HepG2 (cell line): ENCODE measurements around the gene NRSN2. TPM values are rescaled to one million over a fixed set of nuclear protein-coding genes. Genes with fewer than 3 reads are reported as not detected.
A peak's percentile ranks its signal among the peaks of the same experiment; 100 is the strongest.

Experiments
- CREM ChIP-seq, 2 experiments: sonication (generic) in 1 of 2; formaldehyde crosslinking in 1 of 2; IDR thresholded peaks; 2 replicates each; pipeline versions ENCODE4 v1.4.0 to v1.6.1; 2016 to 2020; ENCODE audit warnings: antibody characterized with exemption in 1 of 2, mild to moderate bottlenecking in 1 of 2, missing genetic modification reagents in 1 of 2
- ERF ChIP-seq: IDR thresholded peaks from 2 replicates; pipeline ENCODE4 v1.6.1; 2018; ENCODE audit warnings: missing biosample characterization, missing genetic modification reagents
- GZF1 ChIP-seq: sonication (generic); formaldehyde crosslinking; IDR thresholded peaks from 2 replicates; pipeline ENCODE4 v1.5.1; 2020; ENCODE audit warnings: mild to moderate bottlenecking, missing genetic modification reagents
- HDAC1 ChIP-seq: sonication (generic); formaldehyde crosslinking; IDR thresholded peaks from 2 replicates; pipeline ENCODE4 v1.5.1; 2020; ENCODE audit warnings: mild to moderate bottlenecking, missing genetic modification reagents
- JUN ChIP-seq: sonication (generic); formaldehyde crosslinking; IDR thresholded peaks from 2 replicates; pipeline ENCODE4 v1.4.0; 2020; ENCODE audit warnings: mild to moderate bottlenecking, missing genetic modification reagents
- NR2F1 ChIP-seq, 2 experiments: fragments of 450-650 bp in 1 of 2; formaldehyde crosslinking in 1 of 2; IDR thresholded peaks; 2 replicates each; pipeline versions ENCODE4 v1.5.0 to v1.6.1; 2016 to 2020; ENCODE audit warnings: mild to moderate bottlenecking in 1 of 2, missing compliant biosample characterization in 1 of 2, missing genetic modification reagents in 1 of 2, moderate library complexity in 1 of 2
- RAD21 ChIP-seq: fragments of 450-650 bp; formaldehyde crosslinking; IDR thresholded peaks from 2 replicates; pipeline ENCODE4 v1.5.0; 2020; ENCODE audit warnings: mild to moderate bottlenecking
- SETDB1 ChIP-seq: sonication (generic); formaldehyde crosslinking; IDR thresholded peaks from 2 replicates; pipeline ENCODE4 v1.5.1; 2020; ENCODE audit warnings: missing genetic modification reagents, mild to moderate bottlenecking, borderline replicate concordance
- SMAD1 ChIP-seq: sonication (generic); formaldehyde crosslinking; IDR thresholded peaks from 2 replicates; pipeline ENCODE4 v1.4.0; 2020; ENCODE audit warnings: missing genetic modification reagents, low read depth, mild to moderate bottlenecking, borderline replicate concordance
- SRSF1 ChIP-seq: fragments of 200-400 bp; formaldehyde crosslinking; optimal IDR thresholded peaks from 2 replicates; pipeline ENCODE3; 2017; ENCODE audit warnings: mild to moderate bottlenecking, low read depth, low read length, moderate library complexity
- ZNF264 ChIP-seq: sonication (generic); formaldehyde crosslinking; IDR thresholded peaks from 2 replicates; pipeline ENCODE4 v1.4.0; 2020; ENCODE audit warnings: missing genetic modification reagents
- ZNF33A ChIP-seq: sonication (generic); formaldehyde crosslinking; IDR thresholded peaks from 2 replicates; pipeline ENCODE4 v1.5.1; 2020; ENCODE audit warnings: missing genetic modification reagents, mild to moderate bottlenecking, moderate library complexity, borderline replicate concordance
- polyA plus RNA-seq, 8 experiments: library from polyadenylated mRNA; depleted of rRNA in 3 of 8; stranded (reverse) in 7 of 8; unstranded in 1 of 8; fragments of >200 nt; fragmentation: Illumina TruSeq in 4 of 8; extraction: Trizol in 4 of 8; gene quantifications; 2 replicates each; pipeline versions ENCODE4 v1.2.1 to v1.2.3, GENCODE V29; 2011 to 2016; ENCODE audit warnings: low read depth in 4 of 8, missing spikeins in 1 of 8, mixed read lengths in 1 of 8; ENCODE audit not compliant: insufficient read depth in 1 of 8
- total RNA-seq, 5 experiments: library from RNA; depleted of rRNA; stranded (reverse); fragments of >200 nt; fragmentation: Illumina TruSeq; extraction: Trizol; gene quantifications; 2 replicates each; pipeline ENCODE4 v1.2.3, GENCODE V29; 2016; ENCODE audit warnings: low read depth in 1 of 5
- TF ChIP-seq, protein P1 (sequence below): IDR thresholded peaks from 2 replicates; pipeline ENCODE4 v1.6.1; 2016; ENCODE audit warnings: low read depth, control low read depth
- TF ChIP-seq, protein P2 (sequence below): sonication (generic); formaldehyde crosslinking; IDR thresholded peaks from 2 replicates; pipeline ENCODE4 v1.5.1; 2020; ENCODE audit warnings: missing genetic modification reagents, mild to moderate bottlenecking, borderline replicate concordance
- TF ChIP-seq, protein P3 (sequence below), 2 experiments: sonication (generic) in 1 of 2; formaldehyde crosslinking in 1 of 2; IDR thresholded peaks; 2 replicates each; pipeline versions ENCODE4 v1.6.1 to v1.9.0; 2014 to 2022; ENCODE audit warnings: antibody characterized with exemption in 1 of 2, borderline replicate concordance in 1 of 2, inconsistent platforms in 1 of 2, low read depth in 1 of 2, missing genetic modification reagents in 1 of 2
- TF ChIP-seq, protein P4 (sequence below): sonication (generic); formaldehyde crosslinking; IDR thresholded peaks from 2 replicates; pipeline ENCODE4 v1.4.0; 2020; ENCODE audit warnings: missing genetic modification reagents
- TF ChIP-seq, protein P5 (sequence below): IDR thresholded peaks from 2 replicates; pipeline ENCODE4 v1.6.1; 2016

Gene NRSN2
- total and polyA plus RNA-seq, 2 of the 13 experiments (the other 11 are each of a cell fraction or from before 2014, with no cell fraction given), result 32.3 to 49.4 TPM

DNA sequence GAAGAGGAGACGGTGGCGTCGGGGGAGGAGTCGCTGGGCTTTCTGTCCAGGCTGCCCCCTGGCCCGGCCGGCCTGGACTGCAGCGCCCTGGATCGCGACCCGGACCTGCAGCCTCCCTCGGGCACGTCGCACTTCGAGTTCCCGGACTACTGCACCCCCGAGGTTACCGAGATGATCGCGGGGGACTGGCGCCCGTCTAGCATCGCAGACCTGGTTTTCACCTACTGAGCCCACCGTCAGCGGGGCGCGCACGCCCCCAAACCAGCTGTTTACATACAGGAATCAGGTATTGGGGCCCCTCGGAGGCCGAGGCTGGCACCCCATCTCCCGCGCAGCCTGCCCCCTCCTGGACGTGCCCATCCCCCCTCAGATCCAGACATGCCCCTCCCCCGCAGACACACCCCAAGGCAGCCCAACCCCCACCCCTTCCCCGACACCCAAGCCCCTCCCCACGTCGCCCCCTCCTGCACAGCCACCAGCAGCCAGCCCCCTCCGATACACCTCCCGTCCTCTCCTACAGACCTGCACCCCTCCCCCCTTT is 20.2 kb upstream of the NRSN2 start (continued):
- TF ChIP-seq, protein P1, sequence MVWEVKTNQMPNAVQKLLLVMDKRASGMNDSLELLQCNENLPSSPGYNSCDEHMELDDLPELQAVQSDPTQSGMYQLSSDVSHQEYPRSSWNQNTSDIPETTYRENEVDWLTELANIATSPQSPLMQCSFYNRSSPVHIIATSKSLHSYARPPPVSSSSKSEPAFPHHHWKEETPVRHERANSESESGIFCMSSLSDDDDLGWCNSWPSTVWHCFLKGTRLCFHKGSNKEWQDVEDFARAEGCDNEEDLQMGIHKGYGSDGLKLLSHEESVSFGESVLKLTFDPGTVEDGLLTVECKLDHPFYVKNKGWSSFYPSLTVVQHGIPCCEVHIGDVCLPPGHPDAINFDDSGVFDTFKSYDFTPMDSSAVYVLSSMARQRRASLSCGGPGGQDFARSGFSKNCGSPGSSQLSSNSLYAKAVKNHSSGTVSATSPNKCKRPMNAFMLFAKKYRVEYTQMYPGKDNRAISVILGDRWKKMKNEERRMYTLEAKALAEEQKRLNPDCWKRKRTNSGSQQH (CRISPR knock-in tag), result peak; percentile 77; the same call in 1 of the 2 replicates
- TF ChIP-seq, protein P2, sequence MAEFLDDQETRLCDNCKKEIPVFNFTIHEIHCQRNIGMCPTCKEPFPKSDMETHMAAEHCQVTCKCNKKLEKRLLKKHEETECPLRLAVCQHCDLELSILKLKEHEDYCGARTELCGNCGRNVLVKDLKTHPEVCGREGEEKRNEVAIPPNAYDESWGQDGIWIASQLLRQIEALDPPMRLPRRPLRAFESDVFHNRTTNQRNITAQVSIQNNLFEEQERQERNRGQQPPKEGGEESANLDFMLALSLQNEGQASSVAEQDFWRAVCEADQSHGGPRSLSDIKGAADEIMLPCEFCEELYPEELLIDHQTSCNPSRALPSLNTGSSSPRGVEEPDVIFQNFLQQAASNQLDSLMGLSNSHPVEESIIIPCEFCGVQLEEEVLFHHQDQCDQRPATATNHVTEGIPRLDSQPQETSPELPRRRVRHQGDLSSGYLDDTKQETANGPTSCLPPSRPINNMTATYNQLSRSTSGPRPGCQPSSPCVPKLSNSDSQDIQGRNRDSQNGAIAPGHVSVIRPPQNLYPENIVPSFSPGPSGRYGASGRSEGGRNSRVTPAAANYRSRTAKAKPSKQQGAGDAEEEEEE (CRISPR knock-in tag), result no peak
- TF ChIP-seq RAD21 (CRISPR knock-in tag), result peak; percentile 39
- no peak for TF ChIP-seq SMAD1 (CRISPR knock-in tag)
- TF ChIP-seq ERF (CRISPR knock-in tag), result peak; percentile 32; the same call in 1 of the 2 replicates
- TF ChIP-seq SRSF1, result no peak
- no peak; the same call in 1 of the 2 replicates for TF ChIP-seq CREM (IDR thresholded peaks at IDR 0.05)
- TF ChIP-seq CREM (CRISPR knock-in tag; IDR thresholded peaks at IDR 0.05), result no peak
- no peak for TF ChIP-seq JUN (CRISPR knock-in tag)
- TF ChIP-seq HDAC1 (CRISPR knock-in tag), result no peak
- TF ChIP-seq, protein P3, sequence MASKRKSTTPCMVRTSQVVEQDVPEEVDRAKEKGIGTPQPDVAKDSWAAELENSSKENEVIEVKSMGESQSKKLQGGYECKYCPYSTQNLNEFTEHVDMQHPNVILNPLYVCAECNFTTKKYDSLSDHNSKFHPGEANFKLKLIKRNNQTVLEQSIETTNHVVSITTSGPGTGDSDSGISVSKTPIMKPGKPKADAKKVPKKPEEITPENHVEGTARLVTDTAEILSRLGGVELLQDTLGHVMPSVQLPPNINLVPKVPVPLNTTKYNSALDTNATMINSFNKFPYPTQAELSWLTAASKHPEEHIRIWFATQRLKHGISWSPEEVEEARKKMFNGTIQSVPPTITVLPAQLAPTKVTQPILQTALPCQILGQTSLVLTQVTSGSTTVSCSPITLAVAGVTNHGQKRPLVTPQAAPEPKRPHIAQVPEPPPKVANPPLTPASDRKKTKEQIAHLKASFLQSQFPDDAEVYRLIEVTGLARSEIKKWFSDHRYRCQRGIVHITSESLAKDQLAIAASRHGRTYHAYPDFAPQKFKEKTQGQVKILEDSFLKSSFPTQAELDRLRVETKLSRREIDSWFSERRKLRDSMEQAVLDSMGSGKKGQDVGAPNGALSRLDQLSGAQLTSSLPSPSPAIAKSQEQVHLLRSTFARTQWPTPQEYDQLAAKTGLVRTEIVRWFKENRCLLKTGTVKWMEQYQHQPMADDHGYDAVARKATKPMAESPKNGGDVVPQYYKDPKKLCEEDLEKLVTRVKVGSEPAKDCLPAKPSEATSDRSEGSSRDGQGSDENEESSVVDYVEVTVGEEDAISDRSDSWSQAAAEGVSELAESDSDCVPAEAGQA (IDR thresholded peaks at IDR 0.05; ENCODE audit: low read depth), result no peak
- TF ChIP-seq, protein P3 (CRISPR knock-in tag; IDR thresholded peaks at IDR 0.05; ENCODE audit: borderline replicate concordance), result peak; percentile 20
- no peak for TF ChIP-seq SETDB1 (CRISPR knock-in tag)
- TF ChIP-seq GZF1 (CRISPR knock-in tag), result peak; percentile 80; the same call in 1 of the 2 replicates
- TF ChIP-seq, protein P4, sequence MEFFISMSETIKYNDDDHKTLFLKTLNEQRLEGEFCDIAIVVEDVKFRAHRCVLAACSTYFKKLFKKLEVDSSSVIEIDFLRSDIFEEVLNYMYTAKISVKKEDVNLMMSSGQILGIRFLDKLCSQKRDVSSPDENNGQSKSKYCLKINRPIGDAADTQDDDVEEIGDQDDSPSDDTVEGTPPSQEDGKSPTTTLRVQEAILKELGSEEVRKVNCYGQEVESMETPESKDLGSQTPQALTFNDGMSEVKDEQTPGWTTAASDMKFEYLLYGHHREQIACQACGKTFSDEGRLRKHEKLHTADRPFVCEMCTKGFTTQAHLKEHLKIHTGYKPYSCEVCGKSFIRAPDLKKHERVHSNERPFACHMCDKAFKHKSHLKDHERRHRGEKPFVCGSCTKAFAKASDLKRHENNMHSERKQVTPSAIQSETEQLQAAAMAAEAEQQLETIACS, result peak; percentile 59; the same call in 1 of the 2 replicates
- no peak for TF ChIP-seq ZNF33A (CRISPR knock-in tag)
- no peak for TF ChIP-seq NR2F1 (CRISPR knock-in tag; IDR thresholded peaks at IDR 0.05)
- TF ChIP-seq ZNF264 (CRISPR knock-in tag), result no peak
- TF ChIP-seq, protein P5, sequence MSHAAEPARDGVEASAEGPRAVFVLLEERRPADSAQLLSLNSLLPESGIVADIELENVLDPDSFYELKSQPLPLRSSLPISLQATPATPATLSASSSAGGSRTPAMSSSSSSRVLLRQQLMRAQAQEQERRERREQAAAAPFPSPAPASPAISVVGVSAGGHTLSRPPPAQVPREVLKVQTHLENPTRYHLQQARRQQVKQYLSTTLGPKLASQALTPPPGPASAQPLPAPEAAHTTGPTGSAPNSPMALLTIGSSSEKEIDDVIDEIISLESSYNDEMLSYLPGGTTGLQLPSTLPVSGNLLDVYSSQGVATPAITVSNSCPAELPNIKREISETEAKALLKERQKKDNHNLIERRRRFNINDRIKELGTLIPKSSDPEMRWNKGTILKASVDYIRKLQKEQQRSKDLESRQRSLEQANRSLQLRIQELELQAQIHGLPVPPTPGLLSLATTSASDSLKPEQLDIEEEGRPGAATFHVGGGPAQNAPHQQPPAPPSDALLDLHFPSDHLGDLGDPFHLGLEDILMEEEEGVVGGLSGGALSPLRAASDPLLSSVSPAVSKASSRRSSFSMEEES (CRISPR knock-in tag), result no peak
